Measurements from ENCODE around the gene GDAP2.
"Not testable (repeated sequence)": the region's sequence is repeated elsewhere in the genome, so short reads cannot be mapped to it uniquely, and the experiment has no call there.

The GDAP2 gene

DNA sequence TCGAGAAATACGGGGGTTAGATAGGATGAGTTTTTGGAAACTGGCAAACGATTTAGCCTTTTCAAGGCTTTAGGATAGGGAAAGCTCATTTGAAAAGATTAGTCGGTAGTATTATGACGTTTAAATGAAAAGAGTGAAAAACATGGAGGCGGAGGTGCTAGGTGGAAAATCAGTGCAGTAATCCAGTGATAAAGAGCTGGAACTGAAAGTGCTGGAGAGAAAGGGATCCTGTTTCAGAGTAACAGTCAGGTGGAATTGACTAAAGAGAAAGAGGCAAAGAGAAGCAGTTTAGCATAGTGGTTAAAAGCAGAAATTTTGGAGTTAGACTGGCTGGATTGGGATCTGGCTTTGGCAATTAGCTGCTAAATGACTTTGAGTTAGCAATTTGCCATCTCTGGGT, 1.1 kb upstream of the GDAP2 start:
- no peak for DNase-seq (ENCODE audit: low read depth)
- TF ChIP-seq, protein P1, sequence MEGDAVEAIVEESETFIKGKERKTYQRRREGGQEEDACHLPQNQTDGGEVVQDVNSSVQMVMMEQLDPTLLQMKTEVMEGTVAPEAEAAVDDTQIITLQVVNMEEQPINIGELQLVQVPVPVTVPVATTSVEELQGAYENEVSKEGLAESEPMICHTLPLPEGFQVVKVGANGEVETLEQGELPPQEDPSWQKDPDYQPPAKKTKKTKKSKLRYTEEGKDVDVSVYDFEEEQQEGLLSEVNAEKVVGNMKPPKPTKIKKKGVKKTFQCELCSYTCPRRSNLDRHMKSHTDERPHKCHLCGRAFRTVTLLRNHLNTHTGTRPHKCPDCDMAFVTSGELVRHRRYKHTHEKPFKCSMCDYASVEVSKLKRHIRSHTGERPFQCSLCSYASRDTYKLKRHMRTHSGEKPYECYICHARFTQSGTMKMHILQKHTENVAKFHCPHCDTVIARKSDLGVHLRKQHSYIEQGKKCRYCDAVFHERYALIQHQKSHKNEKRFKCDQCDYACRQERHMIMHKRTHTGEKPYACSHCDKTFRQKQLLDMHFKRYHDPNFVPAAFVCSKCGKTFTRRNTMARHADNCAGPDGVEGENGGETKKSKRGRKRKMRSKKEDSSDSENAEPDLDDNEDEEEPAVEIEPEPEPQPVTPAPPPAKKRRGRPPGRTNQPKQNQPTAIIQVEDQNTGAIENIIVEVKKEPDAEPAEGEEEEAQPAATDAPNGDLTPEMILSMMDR (IDR thresholded peaks at IDR 0.05; ENCODE audit: control insufficient read depth, insufficient read depth, low read depth, low read length, missing control alignments) = no peak
- H3K4me3 ChIP-seq (ENCODE audit: control insufficient read depth, low read depth, low read length) = peak overlapping the region; percentile 94

DNA sequence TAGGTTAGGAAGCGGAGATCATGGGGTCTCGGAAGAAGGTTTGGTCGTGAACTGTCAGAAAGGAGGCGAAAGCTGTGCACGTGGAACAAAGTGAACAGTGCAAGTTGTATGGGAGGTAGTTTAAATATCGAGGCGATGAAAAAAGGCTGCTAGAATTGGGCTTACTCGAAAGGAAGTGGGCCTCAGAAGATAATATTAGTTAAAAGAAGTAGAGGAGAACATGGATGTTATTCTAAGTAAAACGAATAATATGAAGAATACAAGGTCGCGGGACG, 689 bp upstream of the GDAP2 start:
- TF ChIP-seq, protein P1 (IDR thresholded peaks at IDR 0.05; ENCODE audit: control insufficient read depth, insufficient read depth, low read depth, low read length, missing control alignments) = no peak
- DNase-seq (ENCODE audit: low read depth) = no peak

DNA sequence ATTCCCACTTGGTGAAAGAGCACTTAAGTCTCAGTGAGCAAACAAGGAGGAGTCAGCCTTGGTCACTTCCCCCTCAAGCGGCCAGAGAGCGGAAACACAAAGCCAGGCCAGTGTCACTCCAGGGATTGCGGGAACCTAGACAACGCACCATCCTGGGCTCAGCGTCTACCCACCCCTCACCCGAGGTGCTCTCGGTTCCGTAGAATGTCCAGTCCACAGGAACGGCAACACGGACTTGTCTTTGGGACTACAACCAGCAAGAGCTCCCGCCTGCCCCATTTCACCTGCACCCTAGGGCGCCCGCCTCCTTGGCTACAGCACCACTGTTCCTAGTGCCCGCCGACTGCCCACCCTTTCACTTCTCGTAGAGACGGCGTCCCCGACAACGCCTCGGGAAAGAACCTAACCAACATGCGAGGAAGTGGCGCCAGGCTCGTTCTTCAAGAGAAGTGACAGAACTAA, 509 bp downstream of the GDAP2 start:
- DNase-seq (ENCODE audit: low read depth) = no peak
- TF ChIP-seq, protein P1 (IDR thresholded peaks at IDR 0.05; ENCODE audit: control insufficient read depth, insufficient read depth, low read depth, low read length, missing control alignments) = peak; percentile 30
- H3K4me3 ChIP-seq (ENCODE audit: control insufficient read depth, low read depth, low read length) = peak overlapping the region; percentile 94

More for the DNA sequence above, 689 bp upstream of the GDAP2 start:
- peak overlapping the region; percentile 94 for H3K4me3 ChIP-seq (ENCODE audit: control insufficient read depth, low read depth, low read length)

DNA sequence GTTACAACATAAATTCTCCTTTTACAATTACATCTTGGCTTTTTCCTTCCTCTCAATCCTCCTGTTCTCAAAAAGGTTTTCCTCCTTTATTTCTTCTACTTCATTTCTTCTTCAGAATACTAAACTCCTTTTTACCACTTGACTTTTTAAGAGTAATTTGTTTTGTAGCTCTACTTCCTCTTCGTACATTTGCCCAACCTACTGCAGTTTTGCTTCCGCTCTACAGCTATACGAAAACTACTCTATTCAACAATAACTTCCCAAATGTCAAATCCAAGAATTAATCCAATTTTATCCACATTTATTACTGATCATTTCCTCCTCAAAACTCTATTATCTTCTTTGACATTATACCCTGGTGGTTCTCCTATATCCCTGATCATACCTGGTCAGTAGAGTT, 3.4 kb downstream of the GDAP2 start:
- no peak for DNase-seq (ENCODE audit: low read depth)
- H3K4me3 ChIP-seq (ENCODE audit: control insufficient read depth, low read depth, low read length) = no peak overlapping the region
- TF ChIP-seq, protein P1 (IDR thresholded peaks at IDR 0.05; ENCODE audit: control insufficient read depth, insufficient read depth, low read depth, low read length, missing control alignments) = no peak

DNA sequence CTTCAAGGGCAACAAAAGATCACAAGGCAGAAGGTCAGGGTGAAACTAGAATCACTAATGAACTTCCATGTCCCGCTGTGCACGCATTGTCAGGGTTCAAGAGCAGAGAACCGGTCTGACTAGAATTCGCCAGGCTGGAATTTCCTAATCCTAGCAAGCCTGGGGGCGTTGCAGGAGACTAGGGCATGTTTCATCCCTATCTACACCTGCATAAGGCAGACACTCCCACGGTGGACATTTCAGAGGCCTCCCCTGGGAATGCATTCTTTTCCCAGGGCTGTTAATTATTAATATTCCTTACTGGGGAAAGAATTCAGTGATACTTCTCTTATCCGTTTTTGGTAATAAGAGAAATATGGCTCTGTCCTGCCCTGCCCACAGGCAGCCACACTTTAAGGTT, 6.7 kb downstream of the GDAP2 start:
- DNase-seq (ENCODE audit: low read depth); H3K4me3 ChIP-seq (ENCODE audit: control insufficient read depth, low read depth, low read length): not testable (repeated sequence)

DNA sequence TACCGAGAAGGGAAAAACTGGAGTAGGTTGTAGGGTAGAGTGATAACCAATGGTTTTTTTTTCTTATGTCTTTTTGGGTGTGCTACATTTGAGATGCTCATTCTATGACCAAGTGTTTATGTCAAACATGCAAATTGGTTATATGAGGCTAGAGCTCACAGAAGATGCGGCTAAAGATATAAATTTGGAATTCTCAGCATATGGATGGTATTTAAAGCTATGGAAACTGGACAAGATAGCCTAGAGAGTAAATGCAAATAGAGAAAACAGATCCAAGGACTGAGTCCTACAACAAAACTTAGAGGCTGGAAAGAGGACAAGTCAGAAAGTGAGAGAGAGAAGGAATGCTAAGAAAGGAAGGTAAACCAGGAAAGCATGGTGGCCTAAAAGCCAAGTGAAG, 7.4 kb downstream of the GDAP2 start:
- TF ChIP-seq, protein P1 (IDR thresholded peaks at IDR 0.05; ENCODE audit: control insufficient read depth, insufficient read depth, low read depth, low read length, missing control alignments) = no peak
- no peak for DNase-seq (ENCODE audit: low read depth)
- H3K4me3 ChIP-seq (ENCODE audit: control insufficient read depth, low read depth, low read length) = no peak overlapping the region

DNA sequence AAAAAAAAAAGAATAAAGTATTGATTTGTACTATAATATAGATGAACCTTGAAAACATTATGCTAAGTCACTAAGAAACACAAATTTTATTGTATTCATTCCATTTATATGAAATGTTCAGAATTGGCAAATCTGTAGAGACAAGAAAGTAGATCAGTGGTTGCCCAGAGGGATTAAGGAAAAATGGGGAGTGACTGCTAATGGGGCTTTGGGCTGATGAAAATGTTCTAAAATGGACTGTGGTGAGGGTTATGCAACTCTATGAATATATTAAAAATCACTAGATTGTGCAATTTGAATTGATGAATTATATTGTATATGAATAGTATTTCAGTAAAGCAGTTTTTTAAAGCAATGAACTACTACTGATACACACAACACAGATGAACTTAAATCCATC, 10.0 kb downstream of the GDAP2 start:
- no peak overlapping the region for H3K4me3 ChIP-seq (ENCODE audit: control insufficient read depth, low read depth, low read length)
- no peak for DNase-seq (ENCODE audit: low read depth)
- TF ChIP-seq, protein P1 (IDR thresholded peaks at IDR 0.05; ENCODE audit: control insufficient read depth, insufficient read depth, low read depth, low read length, missing control alignments) = no peak

Measured in AG09309 (cell line).